Jurkat, Clone E6-1 (cell line): Measurements from ENCODE around the gene ENTPD6.
"Not testable (repeated sequence)": the region's sequence is repeated elsewhere in the genome, so short reads cannot be mapped to it uniquely, and the experiment has no call there.

Source experiments
- DNase-seq: peaks from one replicate; pipeline ENCODE4 v3.0.0-alpha.2; 2011; ENCODE audit warnings: low read depth, low spot score
- H3K4me3 ChIP-seq: 2 replicates; pipeline ENCODE4 v1.5.1; 2011; ENCODE audit warnings: mild to moderate bottlenecking, low read length, control low read depth, moderate library complexity

The ENTPD6 gene

DNA sequence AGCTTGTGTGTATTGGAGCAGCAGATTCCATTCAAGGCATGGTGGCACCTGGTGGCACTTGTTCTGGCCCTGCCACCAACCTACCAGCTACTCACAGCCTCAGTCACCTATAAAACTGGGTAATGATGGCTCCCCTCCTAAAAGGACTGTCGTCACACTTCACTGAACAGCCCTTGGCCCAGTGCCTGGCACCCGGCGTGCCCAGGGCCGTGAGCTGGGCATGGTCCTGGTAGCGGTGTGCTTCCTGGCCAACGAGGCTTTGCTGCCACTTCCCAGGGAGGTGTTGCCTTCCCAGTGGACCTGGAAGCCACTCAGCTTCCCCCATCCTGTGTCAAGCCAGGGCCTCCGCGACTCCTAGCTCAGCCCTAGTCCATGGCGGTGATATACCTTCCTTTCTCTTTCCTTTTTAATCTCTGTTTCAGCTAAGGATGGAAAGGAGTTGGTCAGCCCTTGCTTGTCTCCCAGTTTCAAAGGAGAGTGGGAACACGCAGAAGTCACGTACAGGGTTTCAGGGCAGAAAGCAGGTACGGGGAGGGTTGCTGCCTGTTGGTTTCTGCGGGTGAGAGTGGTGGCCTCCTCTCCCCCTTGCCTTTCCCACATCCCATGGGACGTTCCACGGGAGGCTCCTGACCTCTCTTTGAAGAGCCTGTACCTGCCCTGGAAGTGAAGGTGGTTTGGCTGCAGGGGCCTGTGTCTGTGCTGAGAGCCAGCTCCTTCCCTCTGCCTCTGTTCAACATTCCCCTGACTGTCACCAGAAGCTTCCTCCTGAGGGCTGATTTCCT lies 25.5 kb downstream of the ENTPD6 start:
- DNase-seq, result no peak
- H3K4me3 ChIP-seq, result no peak overlapping the region

DNA sequence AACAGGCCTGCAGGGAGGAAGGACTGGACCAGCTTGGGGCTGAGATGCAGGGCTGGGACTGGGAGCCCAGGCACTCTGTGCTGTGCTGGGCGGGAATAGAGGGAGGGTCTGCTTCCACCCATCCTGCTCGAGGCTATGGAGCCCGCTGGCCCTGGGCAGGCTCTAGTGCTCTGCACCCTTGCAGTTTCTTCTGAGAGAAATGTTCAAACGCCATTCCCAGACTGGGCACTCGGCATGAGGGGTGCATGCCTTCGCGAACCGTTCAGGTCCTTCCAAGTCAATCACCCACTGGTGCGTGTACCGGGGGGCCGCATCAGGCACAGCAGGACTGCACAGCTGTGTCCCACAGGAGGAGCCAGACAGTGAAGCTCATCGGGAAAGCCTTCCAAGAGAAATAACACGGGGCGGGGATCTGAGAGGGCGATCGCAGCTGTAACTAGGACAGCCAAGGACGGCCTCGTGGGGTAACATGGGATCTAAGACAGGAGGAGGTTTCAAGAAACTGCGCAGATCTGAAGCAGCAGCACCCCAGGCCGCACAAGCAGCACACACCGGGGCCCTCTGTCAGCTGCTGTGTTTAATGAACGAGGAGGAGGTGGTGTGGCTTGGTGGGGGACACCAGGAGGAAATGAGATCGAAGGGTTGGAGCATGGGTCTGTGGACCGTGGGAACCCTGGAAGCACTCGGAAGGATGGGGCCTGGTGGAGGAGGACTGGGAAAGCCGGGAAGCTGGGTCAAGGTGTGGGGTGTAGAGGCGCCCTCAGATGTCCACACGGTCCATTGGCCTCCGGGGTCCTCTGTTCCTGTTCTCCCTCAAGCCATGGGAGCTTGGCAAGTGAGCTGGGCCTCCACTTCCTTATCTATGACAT lies 26.3 kb downstream of the ENTPD6 start:
- no peak overlapping the region for H3K4me3 ChIP-seq
- DNase-seq, result no peak

DNA sequence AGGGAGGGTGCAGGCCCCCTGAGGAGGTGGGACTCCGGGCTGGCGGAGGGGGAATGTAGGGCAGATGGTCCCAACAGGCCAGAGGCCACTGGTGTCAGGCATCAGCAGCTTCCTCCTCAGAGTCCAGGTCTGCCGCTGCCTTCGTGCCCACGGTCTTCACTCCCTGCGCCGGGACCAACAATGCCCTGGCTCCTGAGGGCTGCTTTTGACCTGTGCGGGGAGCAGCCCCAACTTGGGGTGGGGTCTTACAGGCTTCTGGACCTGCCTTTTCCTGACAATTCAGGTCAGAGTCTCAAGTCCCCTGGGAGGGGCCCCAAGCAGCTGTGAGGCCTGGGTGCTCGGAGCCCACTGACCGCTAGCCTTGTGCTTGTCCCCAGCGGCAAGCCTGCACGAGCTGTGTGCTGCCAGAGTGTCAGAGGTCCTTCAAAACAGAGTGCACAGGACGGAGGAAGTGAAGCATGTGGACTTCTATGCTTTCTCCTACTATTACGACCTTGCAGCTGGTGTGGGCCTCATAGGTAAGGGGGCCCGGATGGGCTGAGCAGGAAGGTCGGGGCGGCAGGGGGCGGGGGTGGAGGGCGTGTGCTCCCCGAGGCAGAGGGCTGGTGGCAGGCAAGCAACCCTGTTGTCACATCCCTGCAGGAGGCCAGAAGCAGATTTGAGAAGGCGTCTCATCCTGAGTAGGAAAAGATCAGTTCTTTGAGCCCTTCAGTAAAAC lies 27.1 kb downstream of the ENTPD6 start:
- no peak for DNase-seq

DNA sequence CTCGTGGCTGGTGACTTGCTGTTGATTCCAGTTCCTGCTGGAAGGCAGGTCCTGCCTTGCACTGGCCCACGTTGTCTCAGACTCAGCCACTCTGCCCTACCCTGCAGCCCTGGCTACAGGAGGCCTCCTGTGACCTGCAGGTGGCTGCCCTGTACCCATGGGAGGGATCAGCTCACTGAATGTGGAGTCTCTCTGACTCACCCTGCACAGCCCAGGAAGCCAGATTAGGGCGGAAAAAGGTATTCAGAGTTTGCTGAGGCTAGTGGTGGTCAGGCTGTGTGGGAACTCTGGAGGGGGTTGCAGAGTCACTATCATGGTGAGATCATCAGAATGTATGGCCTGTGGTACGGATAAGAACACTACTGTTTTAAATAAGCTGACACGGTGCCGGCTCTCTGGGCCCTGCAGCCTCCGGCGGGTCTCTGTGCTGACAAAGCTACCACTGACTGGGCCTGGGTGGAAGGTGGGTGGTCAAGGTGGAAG lies 27.7 kb downstream of the ENTPD6 start:
- H3K4me3 ChIP-seq, result no peak overlapping the region
- no peak for DNase-seq

More for the DNA sequence above, 27.1 kb downstream of the ENTPD6 start:
- no peak overlapping the region for H3K4me3 ChIP-seq

DNA sequence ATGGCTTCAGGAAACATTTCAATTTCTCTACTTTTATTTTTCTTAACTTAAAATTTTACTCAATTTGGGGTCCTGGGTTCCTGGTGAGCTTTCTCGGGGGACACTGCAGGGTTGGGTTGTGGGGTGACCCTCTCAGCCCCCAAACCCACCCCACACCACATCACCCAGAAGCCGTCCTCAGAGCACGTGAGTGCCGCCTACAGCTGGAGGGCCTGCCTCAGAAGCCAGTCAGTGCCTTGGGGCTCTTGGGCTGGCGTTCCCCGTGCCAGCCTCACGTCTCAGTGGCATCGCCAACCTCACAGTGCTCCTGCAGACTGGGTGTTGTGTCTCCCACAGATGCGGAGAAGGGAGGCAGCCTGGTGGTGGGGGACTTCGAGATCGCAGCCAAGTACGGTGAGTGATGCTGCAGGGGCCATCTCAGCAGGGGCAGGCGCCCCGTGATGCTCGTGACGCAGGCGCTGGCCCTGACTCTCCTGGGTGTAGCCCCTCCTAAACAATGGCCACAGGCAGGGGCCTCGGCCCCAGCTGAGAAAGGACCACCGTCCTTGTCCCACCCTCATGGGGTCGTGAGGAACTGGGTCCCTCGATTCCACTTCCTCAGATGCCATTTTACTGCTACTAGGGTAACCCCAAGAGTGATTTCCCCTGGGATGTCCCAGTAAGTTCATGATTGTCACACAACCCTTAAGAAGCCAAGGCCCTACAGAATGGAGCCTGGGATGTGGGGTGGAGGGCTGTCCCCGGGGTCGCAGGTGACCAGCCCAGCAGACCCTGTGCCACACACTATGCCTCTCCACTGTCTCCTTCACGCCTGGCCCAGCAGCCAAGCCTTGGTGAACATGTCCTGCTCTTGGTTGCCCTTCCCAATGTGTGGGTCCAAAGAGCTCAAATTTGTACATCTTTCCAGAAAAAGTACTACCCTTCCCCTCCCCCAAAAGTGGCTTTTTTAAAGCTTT lies 28.5 kb downstream of the ENTPD6 start:
- DNase-seq, result no peak
- no peak overlapping the region for H3K4me3 ChIP-seq

DNA sequence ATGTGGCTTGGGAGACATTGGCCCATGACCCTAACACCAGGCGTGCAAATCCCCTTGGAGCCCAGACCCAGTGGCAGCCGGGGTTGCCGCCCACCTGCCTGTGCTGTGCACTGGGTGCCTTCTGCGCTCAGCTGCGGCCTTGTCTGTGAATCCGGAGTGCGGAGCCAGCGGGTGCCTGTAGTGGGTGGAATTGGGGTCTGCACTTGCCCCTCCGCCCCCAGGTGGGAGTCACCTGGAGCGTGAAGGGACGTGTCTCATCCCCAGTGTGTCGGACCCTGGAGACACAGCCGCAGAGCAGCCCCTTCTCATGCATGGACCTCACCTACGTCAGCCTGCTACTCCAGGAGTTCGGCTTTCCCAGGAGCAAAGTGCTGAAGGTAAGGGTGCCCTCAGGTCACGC lies 29.4 kb downstream of the ENTPD6 start:
- no peak overlapping the region for H3K4me3 ChIP-seq
- DNase-seq, result no peak

DNA sequence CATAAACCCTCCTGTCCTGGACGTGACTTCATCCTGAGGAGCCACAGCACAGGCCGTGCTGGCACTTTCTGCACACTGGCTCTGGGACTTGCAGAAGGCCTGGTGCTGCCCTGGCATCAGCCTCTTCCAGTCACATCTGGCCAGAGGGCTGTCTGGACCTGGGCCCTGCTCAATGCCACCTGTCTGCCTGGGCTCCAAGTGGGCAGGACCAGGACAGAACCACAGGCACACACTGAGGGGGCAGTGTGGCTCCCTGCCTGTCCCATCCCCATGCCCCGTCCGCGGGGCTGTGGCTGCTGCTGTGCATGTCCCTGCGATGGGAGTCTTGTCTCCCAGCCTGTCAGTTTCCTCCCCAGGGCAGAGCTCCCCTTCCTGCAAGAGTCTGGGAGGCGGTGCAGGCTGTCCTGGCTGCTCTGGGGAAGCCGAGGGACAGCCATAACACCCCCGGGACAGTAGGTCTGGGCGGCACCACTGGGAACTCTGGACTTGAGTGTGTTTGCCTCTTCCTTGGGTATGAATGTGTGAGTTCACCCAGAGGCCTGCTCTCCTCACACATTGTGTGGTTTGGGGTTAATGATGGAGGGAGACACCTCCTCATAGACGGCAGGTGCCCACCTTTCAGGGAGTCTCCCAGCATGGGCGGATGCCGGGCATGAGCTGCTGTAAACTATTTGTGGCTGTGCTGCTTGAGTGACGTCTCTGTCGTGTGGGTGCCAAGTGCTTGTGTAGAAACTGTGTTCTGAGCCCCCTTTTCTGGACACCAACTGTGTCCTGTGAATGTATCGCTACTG lies 30.3 kb downstream of the ENTPD6 start:
- no peak overlapping the region for H3K4me3 ChIP-seq
- no peak for DNase-seq

DNA sequence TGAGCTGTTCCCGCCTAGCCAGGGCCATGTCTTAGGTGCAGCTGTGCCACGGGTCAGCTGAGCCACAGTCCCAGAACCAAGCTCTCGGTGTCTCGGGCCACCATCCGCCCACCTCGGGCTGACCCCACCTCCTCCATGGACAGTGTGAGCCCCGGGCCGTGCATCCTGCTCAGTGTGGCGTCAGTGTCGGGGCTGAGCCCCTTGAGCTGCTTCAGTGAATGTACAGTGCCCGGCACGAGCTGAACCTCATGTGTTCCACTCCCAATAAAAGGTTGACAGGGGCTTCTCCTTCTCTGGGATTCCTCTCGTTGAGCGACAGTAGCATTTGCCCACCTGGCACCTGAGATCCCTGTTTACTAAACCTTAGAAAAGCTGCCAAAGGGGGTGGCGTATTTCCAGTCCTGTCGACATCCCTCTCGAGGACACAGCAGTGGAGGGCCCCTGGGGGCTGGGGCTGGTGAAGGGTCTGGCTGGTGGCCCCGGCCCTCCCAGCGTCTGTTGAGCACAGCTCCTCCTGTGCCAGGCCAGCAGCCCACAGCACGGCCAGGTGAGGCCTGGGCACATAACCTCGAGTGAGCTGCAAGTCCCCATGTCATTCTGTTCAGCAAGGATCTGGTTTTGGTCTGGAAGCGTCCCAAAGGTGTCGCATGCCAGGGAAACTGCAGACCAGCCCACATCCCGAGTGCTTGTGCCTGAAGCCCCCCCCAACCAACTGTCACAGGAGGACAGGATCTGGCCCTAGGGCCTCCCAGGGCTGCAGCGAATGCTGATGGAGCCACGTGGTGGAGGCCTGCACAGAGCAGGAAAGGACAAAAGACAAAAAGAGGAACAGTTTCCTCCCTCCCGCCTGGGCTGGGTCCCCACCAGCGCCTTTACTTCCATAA lies 31.2 kb downstream of the ENTPD6 start:
- DNase-seq, result no peak
- H3K4me3 ChIP-seq, result no peak overlapping the region

DNA sequence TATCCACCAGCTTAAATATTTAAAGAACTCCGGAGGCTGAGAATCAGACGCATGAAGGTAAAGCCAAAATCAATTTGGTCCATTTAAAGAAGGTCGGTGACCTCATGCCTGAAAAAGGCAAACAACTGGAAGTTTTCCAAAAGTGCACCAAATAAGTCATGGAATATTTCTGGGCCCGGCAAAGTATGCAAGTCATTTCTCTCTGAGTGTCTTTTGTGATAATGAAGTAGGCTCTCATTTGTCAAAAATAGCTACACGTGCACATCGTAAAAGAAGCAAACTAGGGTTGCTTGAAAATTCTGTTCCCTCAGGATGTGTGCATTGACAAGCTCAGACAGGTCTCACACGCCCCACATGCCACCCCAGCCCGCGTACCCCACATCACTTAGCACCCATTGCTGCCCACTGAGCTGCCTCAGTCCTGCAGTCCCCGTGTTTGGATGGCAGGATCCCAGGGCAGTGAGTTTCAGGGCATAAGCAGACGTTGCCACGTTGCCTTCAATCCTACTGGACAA lies 31.9 kb downstream of the ENTPD6 start:
- DNase-seq, result no peak
- H3K4me3 ChIP-seq, result no peak overlapping the region

DNA sequence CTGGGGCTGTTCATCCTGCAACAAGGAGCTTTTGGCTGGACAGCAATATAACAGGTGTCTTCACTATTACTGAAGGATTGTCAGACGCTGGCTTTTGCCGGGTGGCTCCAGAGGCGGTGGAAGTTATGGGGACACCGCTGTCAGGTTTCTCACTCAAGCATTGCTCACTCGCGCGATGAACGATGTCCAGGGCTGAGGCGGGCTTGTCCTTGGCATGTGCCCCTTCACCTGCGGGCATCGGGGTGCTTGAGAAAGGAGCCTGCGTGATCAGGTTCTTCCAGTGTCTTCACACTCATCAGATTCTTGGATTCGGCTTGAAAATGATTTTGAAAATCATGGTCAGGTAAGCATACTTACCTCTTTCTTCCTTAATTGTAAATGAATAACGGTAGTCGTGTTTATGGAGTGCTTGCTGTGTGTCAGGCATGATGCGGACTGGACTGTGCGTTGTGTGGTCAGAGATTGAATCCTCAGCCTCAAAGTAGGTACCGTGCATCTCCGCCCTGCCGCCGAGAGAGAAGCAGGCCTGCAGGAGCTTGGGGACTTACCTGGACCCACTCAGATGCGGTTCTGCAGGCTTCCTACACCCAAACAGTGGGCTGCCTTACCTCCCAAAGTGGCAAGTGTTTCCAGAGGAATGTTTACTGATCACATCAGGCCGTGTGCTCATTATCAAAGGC lies 34.1 kb downstream of the ENTPD6 start:
- H3K4me3 ChIP-seq, result no peak overlapping the region

DNA sequence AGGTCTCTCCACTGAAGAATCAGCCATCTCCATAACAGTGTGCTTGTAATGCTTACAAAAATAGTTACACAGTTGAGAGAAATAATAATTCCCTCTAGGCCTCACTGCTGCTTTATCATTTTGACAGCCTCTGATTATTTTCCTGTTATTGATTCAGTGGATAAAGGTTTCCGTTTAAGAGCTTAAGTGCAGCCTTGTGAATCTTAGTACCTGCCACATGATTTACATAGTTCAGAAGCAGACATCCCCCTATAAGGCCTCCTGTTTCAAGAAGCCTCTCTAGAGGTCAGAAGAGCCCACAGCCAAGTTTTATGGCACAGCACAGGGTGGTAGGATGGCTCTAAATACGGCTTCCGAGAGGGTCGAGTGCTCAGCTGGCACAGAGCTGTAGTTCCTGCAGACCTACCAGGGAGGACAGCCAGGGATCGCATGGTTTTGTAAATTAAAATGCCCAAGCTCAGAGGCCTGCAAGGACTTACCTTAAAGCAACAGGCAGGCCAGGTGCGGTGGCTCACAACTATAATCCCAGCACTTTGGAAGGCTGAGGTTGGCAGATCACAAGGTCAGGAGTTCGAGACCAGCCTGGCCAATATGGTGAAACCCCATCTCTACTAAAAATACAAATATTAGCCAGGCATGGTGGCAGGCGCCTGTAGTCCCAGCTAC lies 34.8 kb downstream of the ENTPD6 start:
- no peak overlapping the region for H3K4me3 ChIP-seq
- DNase-seq, result no peak

More for the DNA sequence above, 34.1 kb downstream of the ENTPD6 start:
- DNase-seq, result no peak

DNA sequence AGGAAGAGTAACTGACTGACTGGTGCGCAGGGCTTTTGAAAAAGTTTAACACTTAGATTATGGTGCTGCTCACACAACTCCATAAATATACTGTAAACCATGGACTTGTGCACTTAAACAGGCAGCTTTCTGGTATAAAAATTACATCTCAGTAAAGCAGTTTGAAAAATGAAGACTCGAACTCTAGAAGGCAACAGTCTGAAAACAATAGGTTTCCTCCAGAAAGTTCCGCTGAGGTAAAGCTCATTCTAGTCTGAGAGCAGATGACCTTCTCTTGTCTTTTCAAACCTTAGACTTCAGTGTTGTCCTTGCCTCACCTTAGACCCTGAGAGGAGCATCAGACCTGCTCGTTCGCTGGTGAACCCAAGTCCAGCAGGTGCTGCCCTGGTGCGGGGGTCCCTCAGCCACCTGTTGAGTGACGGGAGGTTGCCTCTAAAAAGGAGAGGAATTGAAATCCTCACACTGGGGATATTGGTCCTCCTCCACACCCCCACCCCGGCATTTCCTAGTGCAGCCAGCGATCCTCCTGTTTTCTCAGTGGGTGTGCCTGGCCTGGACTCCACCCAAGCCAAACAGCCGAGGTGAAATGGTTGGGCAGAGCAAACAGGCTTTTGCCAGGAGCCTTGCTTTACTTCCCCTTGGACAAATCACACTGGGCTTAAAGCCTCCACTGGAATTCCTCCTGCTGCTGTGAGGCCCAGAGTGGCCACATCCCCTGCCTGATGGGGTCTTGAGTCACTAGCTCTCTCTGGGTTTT lies 37.7 kb downstream of the ENTPD6 start:
- DNase-seq, result no peak

DNA sequence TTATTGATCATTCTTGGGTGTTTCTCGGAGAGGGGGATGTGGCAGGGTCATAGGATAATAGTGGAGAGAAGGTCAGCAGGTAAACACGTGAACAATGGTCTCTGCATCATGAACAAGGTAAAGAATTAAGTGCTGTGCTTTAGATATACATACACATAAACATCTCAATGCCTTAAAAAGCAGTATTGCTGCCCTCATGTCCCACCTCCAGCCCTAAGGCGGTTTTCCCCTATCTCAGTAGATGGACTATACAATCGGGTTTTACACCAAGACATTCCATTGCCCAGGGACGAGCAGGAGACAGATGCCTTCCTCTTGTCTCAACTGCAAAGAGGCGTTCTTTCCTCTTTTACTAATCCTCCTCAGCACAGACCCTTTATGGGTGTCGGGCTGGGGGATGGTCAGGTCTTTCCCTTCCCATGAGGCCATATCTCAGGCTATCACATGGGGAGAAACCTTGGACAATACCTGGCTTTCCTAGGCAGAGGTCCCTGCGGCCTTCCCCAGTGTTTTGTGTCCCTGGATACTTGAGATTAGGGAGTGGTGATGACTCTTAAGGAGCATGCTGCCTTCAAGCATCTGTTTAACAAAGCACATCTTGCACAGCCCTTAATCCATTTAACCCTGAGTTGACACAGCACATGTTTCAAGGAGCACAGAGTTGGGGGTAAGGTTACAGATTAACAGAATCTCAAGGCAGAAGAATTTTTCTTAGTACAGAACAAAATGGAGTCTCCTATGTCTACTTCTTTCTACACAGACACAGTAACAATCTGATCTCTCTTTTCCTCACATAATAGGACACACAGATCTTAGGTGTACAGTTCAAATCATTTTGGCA lies 38.7 kb downstream of the ENTPD6 start:
- not testable (repeated sequence) for DNase-seq, H3K4me3 ChIP-seq

More for the DNA sequence above, 37.7 kb downstream of the ENTPD6 start:
- H3K4me3 ChIP-seq, result no peak overlapping the region
